Ishikawa (cell line): Measurements from ENCODE around the gene CACNB4.

Source experiments
- CEBPB ChIP-seq: IDR thresholded peaks from 2 replicates; pipeline ENCODE4 v1.6.1; 2012
- CREB1 ChIP-seq: IDR thresholded peaks from 2 replicates; pipeline ENCODE4 v1.6.1; 2012; ENCODE audit warnings: low read depth
- EGR1 ChIP-seq: IDR thresholded peaks from 2 replicates; pipeline ENCODE4 v1.6.1; 2012
- EP300 ChIP-seq: IDR thresholded peaks from 2 replicates; pipeline ENCODE4 v1.6.1; 2012; ENCODE audit warnings: borderline replicate concordance
- FOXM1 ChIP-seq: IDR thresholded peaks from 2 replicates; pipeline ENCODE4 v1.6.1; 2012; ENCODE audit warnings: low read depth, borderline replicate concordance
- MAX ChIP-seq: IDR thresholded peaks from 2 replicates; pipeline ENCODE4 v1.6.1; 2012
- NFIC ChIP-seq: IDR thresholded peaks from 2 replicates; pipeline ENCODE4 v1.6.1; 2012
- RAD21 ChIP-seq: IDR thresholded peaks from 2 replicates; pipeline ENCODE4 v1.6.1; 2012; ENCODE audit warnings: low read depth
- REST ChIP-seq: IDR thresholded peaks from 2 replicates; pipeline ENCODE4 v1.6.1; 2012; ENCODE audit warnings: low read depth, mild to moderate bottlenecking
- TAF1 ChIP-seq: IDR thresholded peaks from 2 replicates; pipeline ENCODE4 v1.6.1; 2012; ENCODE audit warnings: low read depth, mild to moderate bottlenecking
- TCF12 ChIP-seq: IDR thresholded peaks from 2 replicates; pipeline ENCODE4 v1.6.1; 2012; ENCODE audit warnings: low read depth
- TEAD4 ChIP-seq: IDR thresholded peaks from 2 replicates; pipeline ENCODE4 v1.6.1; 2012
- USF1 ChIP-seq: IDR thresholded peaks from 2 replicates; pipeline ENCODE4 v1.6.1; 2012
- YY1 ChIP-seq: IDR thresholded peaks from 2 replicates; pipeline ENCODE4 v1.6.1; 2012; ENCODE audit warnings: low read depth
- ZBTB7A ChIP-seq: IDR thresholded peaks from 2 replicates; pipeline ENCODE4 v1.6.1; 2012; ENCODE audit warnings: low read depth

The CACNB4 gene

GRCh38 chr2:151946899-151947812, 151.7 kb downstream of the CACNB4 start:
- no peak for TF ChIP-seq MAX
- TF ChIP-seq TAF1, result no peak
- TF ChIP-seq YY1, result no peak
- no peak for TF ChIP-seq FOXM1
- no peak for TF ChIP-seq EGR1
- TF ChIP-seq NFIC, result no peak
- no peak for TF ChIP-seq REST
- no peak; the same call in 1 of the 2 replicates for TF ChIP-seq USF1
- TF ChIP-seq TEAD4, result no peak
- no peak for TF ChIP-seq CEBPB
- TF ChIP-seq EP300, result no peak
- no peak for TF ChIP-seq ZBTB7A
- TF ChIP-seq CREB1, result no peak
- no peak for TF ChIP-seq RAD21
- no peak for TF ChIP-seq TCF12

GRCh38 chr2:151946250-151946884, 152.5 kb downstream of the CACNB4 start:
- TF ChIP-seq EP300 (no peak), TCF12 (no peak), REST (no peak), CEBPB (no peak), MAX (no peak), FOXM1 (no peak), NFIC (no peak), RAD21 (no peak), ZBTB7A (no peak)

GRCh38 chr2:151945602-151946001, 153.2 kb downstream of the CACNB4 start:
- TF ChIP-seq EGR1 (no peak), TEAD4 (no peak), CEBPB (no peak), NFIC (no peak), FOXM1 (no peak), MAX (no peak), TCF12 (no peak), CREB1 (no peak), RAD21 (no peak), REST (no peak), YY1 (no peak), EP300 (no peak)

GRCh38 chr2:151945186-151945585, 153.7 kb downstream of the CACNB4 start:
- no peak for TF ChIP-seq CREB1
